Thoracic aorta (tissue), 2 donors: ENCODE results near the gene IQGAP1. TPM values are rescaled to one million over a fixed set of nuclear protein-coding genes. Genes with fewer than 3 reads are reported as not detected.

Experiments
- ATAC-seq: fragments of 150-250 bp; one replicate; pipeline ENCODE4 v1.8.0; 2017; ENCODE audit warnings: low read depth; ENCODE audit not compliant: insufficient number of reproducible peaks, low FRiP score
- DNase-seq: peaks from one replicate; pipeline ENCODE4 v3.0.0-alpha.2; 2020; ENCODE audit warnings: low spot score
- H3K27ac ChIP-seq, 2 donors: fragments of 200-600 bp; sonication (generic); 1 replicate in 1 of 2; 2 replicates in 1 of 2; pipeline ENCODE4 v1.5.1; 2016; ENCODE audit warnings: mild to moderate bottlenecking in 2 of 2, moderate library complexity in 2 of 2
- H3K27me3 ChIP-seq: fragments of 200-600 bp; sonication (generic); replicated peaks from 2 replicates; pipeline ENCODE4 v1.6.0; 2016; ENCODE audit warnings: mild to moderate bottlenecking; ENCODE audit not compliant: insufficient read depth
- H3K36me3 ChIP-seq: fragments of 200-600 bp; sonication (generic); one replicate; pipeline ENCODE4 v1.5.1; 2016
- H3K4me1 ChIP-seq, 2 donors: fragments of 200-600 bp; sonication (generic); 1 replicate in 1 of 2; 2 replicates in 1 of 2; pipeline versions ENCODE4 v1.5.1 to v1.6.0; 2016; ENCODE audit warnings: low read depth in 2 of 2, mild to moderate bottlenecking in 1 of 2; ENCODE audit not compliant: control insufficient read depth in 1 of 2
- H3K4me3 ChIP-seq: fragments of 200-600 bp; sonication (generic); 2 replicates; pipeline ENCODE4 v1.5.1; 2016; ENCODE audit warnings: mild to moderate bottlenecking
- H3K9me3 ChIP-seq: fragments of 200-600 bp; sonication (generic); 2 replicates; pipeline ENCODE4 v1.5.1; 2016
- total RNA-seq, 2 donors: library from RNA; depleted of rRNA; stranded (reverse); fragments of >200 nt; gene quantifications; one replicate each; pipeline versions ENCODE4 v1.1.0 to v1.2.3, GENCODE V29; 2016
- TF ChIP-seq, protein P1 (sequence below): fragments of 200-600 bp; sonication (generic); IDR thresholded peaks from one replicate; pipeline ENCODE4 v1.5.1; 2019; ENCODE audit warnings: antibody characterized with exemption

IQGAP1 gene
- total RNA-seq, 2 donors from 2014 or later, result 280 to 340 TPM

DNA sequence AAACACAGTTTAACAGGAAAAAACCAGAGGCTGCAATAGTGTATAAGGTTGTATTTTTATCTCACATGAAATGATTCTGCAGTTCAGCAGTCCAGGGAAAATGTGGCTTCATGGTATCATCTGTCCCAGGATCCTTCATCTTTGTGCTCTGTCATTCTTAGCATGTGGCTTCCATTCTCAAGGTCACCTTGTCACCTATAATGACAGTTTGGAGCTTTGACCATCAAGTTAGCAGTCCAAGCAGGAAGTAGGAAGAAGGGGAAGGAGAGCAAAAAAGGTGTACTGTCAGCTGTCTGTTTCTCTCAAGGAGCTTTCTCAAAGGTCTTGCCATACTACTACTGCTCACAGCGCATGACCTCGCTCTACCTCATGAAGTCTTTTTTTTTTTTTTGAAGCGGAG lies 83.1 kb downstream of the IQGAP1 start:
- H3K9me3 ChIP-seq, result no peaks in the 10 kb centered on the region
- peak overlapping the region in 1 of 2 donors; percentile 24 for H3K27ac ChIP-seq
- TF ChIP-seq, protein P1, sequence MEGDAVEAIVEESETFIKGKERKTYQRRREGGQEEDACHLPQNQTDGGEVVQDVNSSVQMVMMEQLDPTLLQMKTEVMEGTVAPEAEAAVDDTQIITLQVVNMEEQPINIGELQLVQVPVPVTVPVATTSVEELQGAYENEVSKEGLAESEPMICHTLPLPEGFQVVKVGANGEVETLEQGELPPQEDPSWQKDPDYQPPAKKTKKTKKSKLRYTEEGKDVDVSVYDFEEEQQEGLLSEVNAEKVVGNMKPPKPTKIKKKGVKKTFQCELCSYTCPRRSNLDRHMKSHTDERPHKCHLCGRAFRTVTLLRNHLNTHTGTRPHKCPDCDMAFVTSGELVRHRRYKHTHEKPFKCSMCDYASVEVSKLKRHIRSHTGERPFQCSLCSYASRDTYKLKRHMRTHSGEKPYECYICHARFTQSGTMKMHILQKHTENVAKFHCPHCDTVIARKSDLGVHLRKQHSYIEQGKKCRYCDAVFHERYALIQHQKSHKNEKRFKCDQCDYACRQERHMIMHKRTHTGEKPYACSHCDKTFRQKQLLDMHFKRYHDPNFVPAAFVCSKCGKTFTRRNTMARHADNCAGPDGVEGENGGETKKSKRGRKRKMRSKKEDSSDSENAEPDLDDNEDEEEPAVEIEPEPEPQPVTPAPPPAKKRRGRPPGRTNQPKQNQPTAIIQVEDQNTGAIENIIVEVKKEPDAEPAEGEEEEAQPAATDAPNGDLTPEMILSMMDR, result no peak
- ATAC-seq (no peak), DNase-seq (no peak)
- H3K36me3 ChIP-seq, result peaks cover 48% of the 10 kb centered on the region
- no peak overlapping the region for H3K4me3 ChIP-seq
- H3K27me3 ChIP-seq, result no peaks in the 10 kb centered on the region
- peaks cover 9 to 11% of the 10 kb centered on the region in 2 donors for H3K4me1 ChIP-seq

DNA sequence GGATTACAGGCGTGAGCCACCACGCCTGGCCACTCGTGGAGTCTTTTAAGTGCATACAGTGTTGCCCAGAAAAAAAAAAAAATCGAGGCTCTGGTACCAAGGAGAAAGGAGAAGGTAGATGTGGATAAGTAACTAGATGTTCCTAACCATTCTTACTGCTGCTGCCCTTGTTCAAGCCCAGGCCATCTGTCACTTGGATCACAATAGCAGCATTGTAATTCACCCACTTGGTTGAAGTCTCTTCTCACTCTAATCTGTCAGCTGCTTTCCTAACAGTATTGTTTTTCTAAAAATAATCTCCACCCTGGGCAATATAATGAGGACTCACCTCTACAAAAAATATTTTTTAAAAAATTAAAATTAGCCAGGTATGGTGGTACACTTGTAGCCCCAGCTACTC lies 83.7 kb downstream of the IQGAP1 start:
- H3K4me1 ChIP-seq, result peaks cover 5 to 6% of the 10 kb centered on the region in 2 donors
- H3K27ac ChIP-seq, result no peak overlapping the region
- ATAC-seq (no peak), DNase-seq (no peak)
- TF ChIP-seq, protein P1, result no peak
- no peaks in the 10 kb centered on the region for H3K27me3 ChIP-seq
- H3K9me3 ChIP-seq, result no peaks in the 10 kb centered on the region
- H3K4me3 ChIP-seq, result no peak overlapping the region
- H3K36me3 ChIP-seq, result peaks cover 47% of the 10 kb centered on the region

DNA sequence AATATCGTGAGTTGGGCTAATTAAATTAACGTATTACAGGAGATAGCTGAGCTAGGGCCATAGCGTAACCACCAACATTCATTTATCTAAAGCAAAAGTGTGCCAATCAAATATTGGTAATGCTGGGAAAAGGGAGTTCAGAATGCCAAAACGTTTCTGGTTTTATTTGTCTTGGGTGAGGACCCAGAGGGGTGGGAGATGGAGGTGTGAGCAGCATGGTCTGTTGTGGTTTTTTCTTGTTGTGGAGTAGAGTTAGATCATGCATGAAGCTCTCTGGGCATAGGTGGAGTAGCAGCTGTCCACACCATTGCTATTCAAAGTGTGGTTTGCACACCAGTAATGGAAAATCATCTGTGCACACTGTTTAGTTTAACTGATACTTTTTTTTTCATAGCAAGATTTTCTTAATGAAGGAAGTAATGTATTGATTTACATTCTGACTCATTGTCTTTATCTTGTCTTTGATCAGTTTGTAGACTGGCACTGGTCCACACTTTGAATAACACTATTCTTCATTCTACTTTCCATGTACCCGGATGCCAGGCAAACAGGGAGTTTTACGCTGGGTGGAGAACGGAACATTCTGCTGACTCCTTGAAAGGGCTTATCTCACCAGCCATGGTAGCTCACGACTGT lies 90.9 kb downstream of the IQGAP1 start:
- Histone ChIP-seq H3K4me1 (peaks cover 0 to 21% of the 10 kb centered on the region in 2 donors), H3K9me3 (no peaks in the 10 kb centered on the region), H3K27ac (peak overlapping the region; percentile 45), H3K36me3 (peaks cover 47% of the 10 kb centered on the region), H3K4me3 (no peak overlapping the region), H3K27me3 (no peaks in the 10 kb centered on the region)
- TF ChIP-seq, protein P1, result no peak
- DNase-seq (no peak), ATAC-seq (peak; percentile 4)

DNA sequence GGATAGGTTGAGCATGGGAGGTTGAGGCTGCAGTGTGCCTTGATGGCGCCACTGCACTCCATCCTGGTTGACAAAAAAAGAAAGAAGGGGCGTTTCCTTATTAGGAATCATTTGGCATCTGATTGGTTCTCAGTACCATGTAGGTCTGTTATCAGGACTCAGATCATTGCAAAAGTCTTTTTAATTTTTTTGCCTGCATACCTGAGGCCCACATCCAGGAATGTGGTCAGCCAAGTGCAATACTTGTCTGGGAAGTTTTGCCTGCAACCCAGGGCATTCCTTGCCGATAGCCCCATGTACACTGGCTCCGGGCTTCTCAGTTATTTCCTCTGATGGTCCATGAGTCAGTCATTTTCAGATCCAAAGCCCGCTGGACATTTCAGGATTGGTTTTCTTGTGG lies 91.6 kb downstream of the IQGAP1 start:
- H3K27me3 ChIP-seq, result no peaks in the 10 kb centered on the region
- ATAC-seq (peak; percentile 56), DNase-seq (no peak)
- peak overlapping the region; percentile 45 for H3K27ac ChIP-seq
- TF ChIP-seq, protein P1, result no peak
- H3K9me3 ChIP-seq, result no peaks in the 10 kb centered on the region
- H3K36me3 ChIP-seq, result peaks cover 42% of the 10 kb centered on the region
- H3K4me3 ChIP-seq, result no peak overlapping the region
- peaks cover 0 to 21% of the 10 kb centered on the region in 2 donors for H3K4me1 ChIP-seq

DNA sequence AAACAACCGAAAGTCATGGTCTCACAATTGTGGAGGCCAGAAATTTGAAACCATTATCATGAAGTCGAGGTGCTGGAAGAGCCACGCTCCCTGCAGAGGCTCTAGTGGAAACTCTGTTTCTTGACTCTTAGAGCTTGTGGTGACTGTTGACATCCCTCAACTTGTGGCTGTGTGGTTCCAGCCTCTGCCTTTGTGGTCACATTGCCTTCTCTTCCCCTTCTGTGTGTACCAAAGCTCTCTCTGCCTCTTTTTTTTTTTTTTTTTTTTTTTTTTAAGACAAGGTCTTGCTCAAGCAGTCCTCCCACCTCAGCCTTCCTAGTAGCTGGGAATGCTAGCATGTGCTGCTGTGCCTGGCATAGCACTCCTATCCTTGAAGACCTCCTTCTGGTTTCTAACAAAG lies 93.0 kb downstream of the IQGAP1 start:
- TF ChIP-seq, protein P1, result no peak
- no peaks in the 10 kb centered on the region for H3K9me3 ChIP-seq
- ATAC-seq (no peak), DNase-seq (no peak)
- H3K36me3 ChIP-seq, result peaks cover 55% of the 10 kb centered on the region
- no peak overlapping the region for H3K4me3 ChIP-seq
- peaks cover 0 to 21% of the 10 kb centered on the region in 2 donors for H3K4me1 ChIP-seq
- H3K27ac ChIP-seq, result peak overlapping the region in 1 of 2 donors; percentile 49
- H3K27me3 ChIP-seq, result no peaks in the 10 kb centered on the region
